CD4-positive, alpha-beta T cell treated with Interleukin-15 for 1 hour (primary cell): ENCODE results near the gene CTDP1.
A peak's percentile ranks its signal among the peaks of the same experiment; 100 is the strongest.

Experiments
- DNase-seq: peaks from one replicate; pipeline ENCODE4 v3.0.0-alpha.2; 2020

The CTDP1 gene

GRCh38 chr18:79679552-79680099 is at the start of gene CTDP1:
CTDP1 (plus strand) TSS chr18:79679803; CDS start chr18:79679948, 145 bp downstream.
- DNase-seq = peak; percentile 91

GRCh38 chr18:79630281-79631095 is 49.1 kb upstream of the CTDP1 start:
- DNase-seq = no peak

GRCh38 chr18:79631096-79631507 is 48.5 kb upstream of the CTDP1 start:
- no peak for DNase-seq

- DNase-seq = no peak
These were observed 47.7 kb upstream of the CTDP1 start for GRCh38 chr18:79631761-79632446.

GRCh38 chr18:79632765-79633164 is 46.8 kb upstream of the CTDP1 start:
- DNase-seq = no peak

GRCh38 chr18:79634186-79634585 is 45.4 kb upstream of the CTDP1 start:
- peak; percentile 7 for DNase-seq

GRCh38 chr18:79634593-79635426 is 44.8 kb upstream of the CTDP1 start:
- no peak for DNase-seq

- no peak for DNase-seq
These were observed 44.2 kb upstream of the CTDP1 start for GRCh38 chr18:79635427-79635726.

- DNase-seq = no peak
These were observed 42.3 kb upstream of the CTDP1 start for GRCh38 chr18:79637181-79637920.

GRCh38 chr18:79637921-79638909 is 41.4 kb upstream of the CTDP1 start:
- DNase-seq = no peak

GRCh38 chr18:79639072-79639829 is 40.4 kb upstream of the CTDP1 start:
- DNase-seq = no peak

GRCh38 chr18:79640064-79640672 is 39.4 kb upstream of the CTDP1 start:
- no peak for DNase-seq

GRCh38 chr18:79640875-79641274 is 38.7 kb upstream of the CTDP1 start:
- no peak for DNase-seq

- no peak for DNase-seq
These were observed 37.7 kb upstream of the CTDP1 start for GRCh38 chr18:79641722-79642497.

GRCh38 chr18:79642626-79643025 is 37.0 kb upstream of the CTDP1 start:
- DNase-seq = peak; percentile 61

GRCh38 chr18:79643054-79643984 is 36.3 kb upstream of the CTDP1 start:
- peak; percentile 61 for DNase-seq

- peak; percentile 69 for DNase-seq
These were observed 35.5 kb upstream of the CTDP1 start for GRCh38 chr18:79644006-79644665.
